HG03064 (cell line): Measurements from ENCODE around the gene CALCOCO2.

Experiments used
- ATAC-seq: cut with Tn5 transposase; IDR thresholded peaks from one replicate; pipeline ENCODE4 v1.9.1; 2021; ENCODE audit warnings: low read depth; ENCODE audit not compliant: unreplicated experiment

Gene CALCOCO2

GRCh38 chr17:48909783-48910182, 78.9 kb downstream of the CALCOCO2 start:
- no peak for ATAC-seq

- no peak for ATAC-seq
These were observed 79.5 kb downstream of the CALCOCO2 start for GRCh38 chr17:48910370-48910769.

DNA sequence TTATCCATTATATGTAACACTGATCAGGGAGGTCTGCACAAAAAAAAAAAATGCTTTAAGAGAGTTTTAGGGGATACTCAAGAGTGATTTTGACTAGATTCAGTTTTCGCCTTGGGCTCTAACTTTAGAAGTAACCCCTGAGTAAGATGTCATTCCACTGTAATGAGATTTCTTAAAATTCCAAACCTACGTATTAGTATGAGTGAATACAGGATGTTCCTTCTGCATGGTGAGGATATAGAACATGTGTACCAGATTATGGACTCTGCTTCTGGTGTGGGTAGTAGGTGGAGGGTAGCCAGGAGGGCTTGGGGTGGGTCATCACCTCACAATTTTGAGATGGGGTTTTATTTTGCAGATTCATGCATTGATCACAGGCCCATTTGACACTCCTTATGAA, 81.6 kb downstream of the CALCOCO2 start:
- ATAC-seq, result no peak
